SU-DHL-6 (cell line): Measurements from ENCODE around the gene FBXO24.

Experiments
- CTCF ChIP-seq: fragments of 200-600 bp; sonication (generic); IDR thresholded peaks from one replicate; pipeline ENCODE4 v1.5.1; 2017; ENCODE audit warnings: antibody characterized with exemption, mild to moderate bottlenecking, low read length, moderate library complexity; ENCODE audit not compliant: insufficient read depth, poor library complexity, severe bottlenecking
- EZH2phosphoT487 ChIP-seq: fragments of 200-600 bp; sonication (generic), shearing (Covaris generic); conservative IDR thresholded peaks from 2 replicates; pipeline ENCODE4 v1.6.1; 2018; ENCODE audit warnings: mild to moderate bottlenecking, antibody characterized with exemption, low read length, moderate library complexity, mixed read lengths

DNA sequence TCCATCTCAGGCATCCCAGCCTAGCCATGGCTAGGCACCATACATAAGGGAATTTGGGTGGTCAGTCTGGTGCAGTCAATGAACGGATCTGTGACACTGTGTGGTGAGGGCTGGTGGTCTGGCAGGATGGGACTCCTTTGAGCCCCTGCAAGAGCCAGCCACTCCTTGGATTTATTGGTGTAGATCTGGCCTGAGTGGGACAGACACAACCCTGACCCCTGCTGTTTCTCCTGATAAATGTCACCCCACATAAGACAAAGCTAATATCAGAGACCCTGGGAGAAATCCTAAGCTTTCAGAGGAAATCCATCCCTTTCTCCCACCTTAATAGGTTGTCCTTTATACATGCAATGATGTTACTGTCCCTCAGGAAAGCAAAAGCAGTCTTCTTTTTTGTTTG, 2.3 kb downstream of the FBXO24 start:
- TF ChIP-seq CTCF (peak; percentile 33), EZH2phosphoT487 (no peak)
